Vagina (tissue), 2 donors: ENCODE data around the gene LMO1. TPM values are rescaled to one million over a fixed set of nuclear protein-coding genes. Genes with fewer than 3 reads are reported as not detected.

ENCODE experiments used
- DNase-seq, 2 donors: peaks; one replicate each; pipeline ENCODE4 v3.0.0-alpha.2; 2017; ENCODE audit errors: extremely low spot score in 2 of 2
- H3K27ac ChIP-seq: fragments of 200-600 bp; sonication (generic); one replicate; pipeline ENCODE4 v1.5.1; 2019
- H3K27me3 ChIP-seq: fragments of 200-600 bp; sonication (generic); one replicate; pipeline ENCODE4 v1.5.1; 2019
- H3K36me3 ChIP-seq, 2 donors: fragments of 200-600 bp; sonication (generic); one replicate each; pipeline ENCODE4 v1.5.1; 2017 to 2019
- H3K4me1 ChIP-seq: fragments of 200-600 bp; sonication (generic); one replicate; pipeline ENCODE4 v1.5.1; 2019
- H3K4me3 ChIP-seq, 2 donors: fragments of 200-600 bp; sonication (generic); 1 replicate in 1 of 2; 2 replicates in 1 of 2; pipeline ENCODE4 v1.5.1; 2016 to 2019
- H3K9me3 ChIP-seq: fragments of 200-600 bp; sonication (generic); one replicate; pipeline ENCODE4 v1.5.1; 2019
- POLR2A ChIP-seq, 2 donors: fragments of 450-650 bp; IDR thresholded peaks; one replicate each; pipeline ENCODE4 v1.6.1; 2017; ENCODE audit warnings: antibody characterized with exemption in 2 of 2, mild to moderate bottlenecking in 2 of 2, moderate library complexity in 2 of 2
- POLR2AphosphoS5 ChIP-seq, 2 donors: sonication (generic); formaldehyde crosslinking; IDR thresholded peaks; one replicate each; pipeline ENCODE4 v1.9.0; 2017; ENCODE audit warnings: antibody characterized with exemption in 2 of 2, mild to moderate bottlenecking in 2 of 2, low read depth in 1 of 2; ENCODE audit not compliant: insufficient read depth in 1 of 2
- intact Hi-C: fragments of 100-400 bp; cut with DNase I; formaldehyde crosslinking; loops from one replicate; pipeline ENCODE4 v1.15.1; 2023
- total RNA-seq: library from RNA; depleted of rRNA; stranded (reverse); fragments of >200 nt; gene quantifications from one replicate; pipeline ENCODE4 v1.2.3, GENCODE V29; 2016
- TF ChIP-seq, protein P1 (sequence below), 3 experiments: fragments of 450-650 bp in 2 of 3; fragments of 200-600 bp in 1 of 3; sonication (generic) in 1 of 3; IDR thresholded peaks; one replicate each; pipeline ENCODE4 v1.5.1; 2017 to 2019; ENCODE audit warnings: antibody characterized with exemption in 3 of 3, mild to moderate bottlenecking in 2 of 3, moderate library complexity in 2 of 3

The LMO1 gene
- total RNA-seq, 1 donor from 2014 or later: not detected

GRCh38 chr11:8266246-8267241 is 2.9 kb upstream of the LMO1 start:
- TF ChIP-seq, protein P1, sequence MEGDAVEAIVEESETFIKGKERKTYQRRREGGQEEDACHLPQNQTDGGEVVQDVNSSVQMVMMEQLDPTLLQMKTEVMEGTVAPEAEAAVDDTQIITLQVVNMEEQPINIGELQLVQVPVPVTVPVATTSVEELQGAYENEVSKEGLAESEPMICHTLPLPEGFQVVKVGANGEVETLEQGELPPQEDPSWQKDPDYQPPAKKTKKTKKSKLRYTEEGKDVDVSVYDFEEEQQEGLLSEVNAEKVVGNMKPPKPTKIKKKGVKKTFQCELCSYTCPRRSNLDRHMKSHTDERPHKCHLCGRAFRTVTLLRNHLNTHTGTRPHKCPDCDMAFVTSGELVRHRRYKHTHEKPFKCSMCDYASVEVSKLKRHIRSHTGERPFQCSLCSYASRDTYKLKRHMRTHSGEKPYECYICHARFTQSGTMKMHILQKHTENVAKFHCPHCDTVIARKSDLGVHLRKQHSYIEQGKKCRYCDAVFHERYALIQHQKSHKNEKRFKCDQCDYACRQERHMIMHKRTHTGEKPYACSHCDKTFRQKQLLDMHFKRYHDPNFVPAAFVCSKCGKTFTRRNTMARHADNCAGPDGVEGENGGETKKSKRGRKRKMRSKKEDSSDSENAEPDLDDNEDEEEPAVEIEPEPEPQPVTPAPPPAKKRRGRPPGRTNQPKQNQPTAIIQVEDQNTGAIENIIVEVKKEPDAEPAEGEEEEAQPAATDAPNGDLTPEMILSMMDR (IDR thresholded peaks at IDR 0.05): no peak
- TF ChIP-seq POLR2AphosphoS5 (IDR thresholded peaks at IDR 0.05; ENCODE audit: insufficient read depth in 1 of 2, low read depth in 1 of 2): no peak
- no peak for TF ChIP-seq POLR2A (IDR thresholded peaks at IDR 0.05)
- H3K4me3 ChIP-seq: no peak overlapping the region
- H3K4me1 ChIP-seq: peaks cover 20% of the 10 kb centered on the region
- H3K27ac ChIP-seq: no peak overlapping the region
- H3K36me3 ChIP-seq: no peaks in the 10 kb centered on the region
- no peaks in the 10 kb centered on the region for H3K9me3 ChIP-seq
- no peak for DNase-seq
- H3K27me3 ChIP-seq: no peaks in the 10 kb centered on the region
- intact Hi-C loops: no loop called here

GRCh38 chr11:8265681-8266241 is 2.1 kb upstream of the LMO1 start:
- intact Hi-C loops: no loop called here
- no peaks in the 10 kb centered on the region for H3K9me3 ChIP-seq
- no peak for DNase-seq
- no peak overlapping the region for H3K4me3 ChIP-seq
- H3K27me3 ChIP-seq: no peaks in the 10 kb centered on the region
- no peak for TF ChIP-seq POLR2AphosphoS5 (IDR thresholded peaks at IDR 0.05; ENCODE audit: insufficient read depth in 1 of 2, low read depth in 1 of 2)
- TF ChIP-seq, protein P1 (IDR thresholded peaks at IDR 0.05): no peak
- TF ChIP-seq POLR2A (IDR thresholded peaks at IDR 0.05): no peak
- H3K4me1 ChIP-seq: peaks cover 20% of the 10 kb centered on the region
- H3K36me3 ChIP-seq: no peaks in the 10 kb centered on the region
- H3K27ac ChIP-seq: no peak overlapping the region

DNA sequence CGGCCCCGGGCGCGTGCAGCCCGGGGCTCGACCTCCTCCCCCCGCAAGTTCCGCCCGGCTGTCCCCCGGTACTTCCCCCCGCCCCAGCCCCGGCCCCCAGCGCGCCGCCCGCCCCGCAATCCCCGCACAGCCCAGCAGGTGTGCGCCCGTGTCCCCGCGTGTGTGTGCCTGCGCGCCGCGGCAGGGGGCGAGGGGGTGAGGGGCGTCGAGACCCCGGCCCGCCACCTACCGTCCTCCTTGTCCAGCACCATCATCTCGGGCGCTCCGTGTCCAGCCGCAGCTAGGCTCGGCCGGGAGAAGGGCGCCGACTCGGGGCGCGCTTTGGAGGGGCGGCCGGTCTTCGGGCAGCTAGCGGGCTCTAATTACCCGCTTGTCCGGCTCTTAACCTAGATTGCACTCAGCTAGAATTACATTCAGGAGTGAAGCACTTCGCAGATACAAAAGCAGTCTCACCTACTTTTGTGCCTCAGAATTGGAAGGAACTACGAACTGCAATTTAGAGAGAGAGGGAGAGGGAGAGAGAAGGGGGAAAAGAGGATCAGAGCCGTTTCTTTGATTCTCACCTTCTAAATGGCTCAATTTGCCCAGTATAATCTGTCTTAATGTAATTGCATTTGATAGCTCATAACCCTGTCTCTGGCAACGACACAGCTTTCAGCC is 439 bp downstream of the LMO1 start:
- intact Hi-C loops: no loop called here
- no peak overlapping the region for H3K27ac ChIP-seq

GRCh38 chr11:8262552-8263108 is 1.0 kb downstream of the LMO1 start:
- Histone ChIP-seq H3K4me1 (peaks cover 15% of the 10 kb centered on the region), H3K27ac (no peak overlapping the region), H3K4me3 (peak overlapping the region; percentile 38 to 64), H3K9me3 (no peaks in the 10 kb centered on the region), H3K36me3 (no peaks in the 10 kb centered on the region), H3K27me3 (no peaks in the 10 kb centered on the region)
- intact Hi-C loops: no loop called here
- no peak for DNase-seq
- TF ChIP-seq POLR2AphosphoS5 (IDR thresholded peaks at IDR 0.05; ENCODE audit: insufficient read depth in 1 of 2, low read depth in 1 of 2): no peak
- no peak for TF ChIP-seq POLR2A (IDR thresholded peaks at IDR 0.05)
- TF ChIP-seq, protein P1 (IDR thresholded peaks at IDR 0.05): no peak

More for the DNA sequence above, 439 bp downstream of the LMO1 start:
- Histone ChIP-seq H3K9me3 (no peaks in the 10 kb centered on the region), H3K27me3 (no peaks in the 10 kb centered on the region), H3K36me3 (no peaks in the 10 kb centered on the region), H3K4me1 (peaks cover 20% of the 10 kb centered on the region), H3K4me3 (peak overlapping the region; percentile 38 to 64)
- TF ChIP-seq, protein P1 (IDR thresholded peaks at IDR 0.05): no peak
- TF ChIP-seq POLR2AphosphoS5 (IDR thresholded peaks at IDR 0.05; ENCODE audit: insufficient read depth in 1 of 2, low read depth in 1 of 2) (no peak), POLR2A (IDR thresholded peaks at IDR 0.05) (no peak)
- no peak for DNase-seq
